ENCODE results near the gene SLC39A5.

Gene SLC39A5

DNA sequence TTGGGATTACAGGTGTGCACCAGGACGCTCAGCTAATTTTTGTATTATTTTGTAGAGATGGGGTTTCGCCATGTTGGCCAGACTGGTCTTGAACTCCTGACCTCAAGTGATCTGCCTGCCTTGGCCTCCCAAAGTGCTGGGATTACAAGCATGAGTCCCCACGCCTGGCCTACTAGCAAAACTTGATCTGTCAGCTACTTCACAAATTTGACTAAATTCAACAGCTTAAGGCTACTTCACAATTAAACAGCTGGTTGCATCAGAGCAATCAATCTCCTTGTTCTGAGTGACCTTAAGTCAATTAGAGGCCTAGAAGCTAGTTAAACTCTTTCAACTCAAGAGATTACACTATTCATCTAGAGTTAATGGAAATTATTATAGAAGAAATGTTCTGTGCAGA is 49.1 kb downstream of the SLC39A5 start:
- H2BK120ac ChIP-seq (ENCODE audit: low read depth, low read length): no peak overlapping the region
- no peak overlapping the region for H2AFZ ChIP-seq (ENCODE audit: low read length)
- no peak overlapping the region for H3K4me2 ChIP-seq (ENCODE audit: insufficient read depth, low read length, poor library complexity, severe bottlenecking)
- no peak for DNase-seq (ENCODE audit: low spot score)
- H3K9me3 ChIP-seq (replicated peaks in 1 of 2; ENCODE audit: control insufficient read depth in 2 of 2, insufficient read depth in 1 of 2, low read depth in 1 of 2, low read length in 2 of 2): no peaks in the 10 kb centered on the region
- H3K79me1 ChIP-seq (ENCODE audit: low read depth, low read length): no peaks in the 10 kb centered on the region
- H3K36me3 ChIP-seq (replicated peaks in 1 of 2; ENCODE audit: control insufficient read depth in 2 of 2, insufficient read depth in 2 of 2, low read length in 2 of 2): peaks cover 39 to 92% of the 10 kb centered on the region in 2 donors
- H3K4me1 ChIP-seq (ENCODE audit: control insufficient read depth in 2 of 2, insufficient read depth in 1 of 2, low read depth in 1 of 2, low read length in 2 of 2): no peaks in the 10 kb centered on the region
- H3K4me3 ChIP-seq (ENCODE audit: low read length in 2 of 2): no peak overlapping the region
- H2BK5ac ChIP-seq (ENCODE audit: low read length): no peak overlapping the region
- WGBS, 2 donors (ENCODE audit: extremely low coverage in 2 of 2, insufficient read length in 2 of 2, insufficient replicate concordance in 1 of 2): no CpG with 5 or more reads among the region's 3 CpGs
- H3K27ac ChIP-seq (replicated peaks; ENCODE audit: low read length): no peak overlapping the region
- H3K4ac ChIP-seq (ENCODE audit: low read length): no peak overlapping the region
- no peaks in the 10 kb centered on the region for H3K27me3 ChIP-seq (ENCODE audit: control insufficient read depth in 3 of 3, insufficient read depth in 3 of 3, low read depth in 1 of 3, low read length in 3 of 3)
- H2BK12ac ChIP-seq (ENCODE audit: low read length): no peak overlapping the region
- H3K23ac ChIP-seq (ENCODE audit: low read depth, low read length, poor library complexity): no peak overlapping the region
- H3K9ac ChIP-seq (ENCODE audit: low read depth, low read length, poor library complexity): no peak overlapping the region
- no peak overlapping the region for H2AK5ac ChIP-seq (ENCODE audit: low read depth, low read length)
- H4K91ac ChIP-seq (ENCODE audit: low read depth, low read length, poor library complexity): no peak overlapping the region
- H2BK15ac ChIP-seq (ENCODE audit: low read length): no peak overlapping the region
- H3K14ac ChIP-seq (ENCODE audit: low read length): no peak overlapping the region
- no peak overlapping the region for H3K18ac ChIP-seq (ENCODE audit: low read length)
- H4K8ac ChIP-seq (ENCODE audit: low read depth, low read length): no peak overlapping the region

DNA sequence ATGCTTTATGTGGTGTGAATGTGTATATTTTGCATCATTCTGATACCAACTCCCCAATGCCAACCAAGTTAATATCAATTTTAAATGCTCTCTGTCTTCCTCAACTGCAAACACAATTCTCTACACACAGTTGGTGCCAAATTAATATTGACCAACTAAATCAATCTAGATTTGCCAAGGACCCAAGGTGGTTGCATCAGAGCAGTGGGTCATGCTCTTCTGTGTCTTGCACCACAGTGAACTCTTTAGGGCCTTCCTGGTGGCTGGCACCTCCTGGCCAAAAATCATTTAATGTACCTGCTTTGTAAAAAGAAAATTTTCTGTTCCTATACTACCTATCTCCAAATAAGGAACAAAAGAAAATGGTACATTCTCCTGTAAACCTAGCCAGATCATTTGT is 51.0 kb downstream of the SLC39A5 start:
- no peak for DNase-seq (ENCODE audit: low spot score)
- H3K4ac ChIP-seq (ENCODE audit: low read length): no peak overlapping the region
- H2BK15ac ChIP-seq (ENCODE audit: low read length): no peak overlapping the region
- H3K4me1 ChIP-seq (ENCODE audit: control insufficient read depth in 2 of 2, insufficient read depth in 1 of 2, low read depth in 1 of 2, low read length in 2 of 2): no peaks in the 10 kb centered on the region
- no peak overlapping the region for H4K91ac ChIP-seq (ENCODE audit: low read depth, low read length, poor library complexity)
- no peak overlapping the region for H3K9ac ChIP-seq (ENCODE audit: low read depth, low read length, poor library complexity)
- H3K36me3 ChIP-seq (replicated peaks in 1 of 2; ENCODE audit: control insufficient read depth in 2 of 2, insufficient read depth in 2 of 2, low read length in 2 of 2): peaks cover 33 to 85% of the 10 kb centered on the region in 2 donors
- no peak overlapping the region for H3K4me3 ChIP-seq (ENCODE audit: low read length in 2 of 2)
- H3K18ac ChIP-seq (ENCODE audit: low read length): no peak overlapping the region
- no peak overlapping the region for H4K8ac ChIP-seq (ENCODE audit: low read depth, low read length)
- H3K27ac ChIP-seq (replicated peaks; ENCODE audit: low read length): no peak overlapping the region
- no peak overlapping the region for H2BK12ac ChIP-seq (ENCODE audit: low read length)
- no peak overlapping the region for H3K14ac ChIP-seq (ENCODE audit: low read length)
- H2BK120ac ChIP-seq (ENCODE audit: low read depth, low read length): no peak overlapping the region
- H3K79me1 ChIP-seq (ENCODE audit: low read depth, low read length): no peaks in the 10 kb centered on the region
- no peak overlapping the region for H3K23ac ChIP-seq (ENCODE audit: low read depth, low read length, poor library complexity)
- no peaks in the 10 kb centered on the region for H3K27me3 ChIP-seq (ENCODE audit: control insufficient read depth in 3 of 3, insufficient read depth in 3 of 3, low read depth in 1 of 3, low read length in 3 of 3)
- H3K4me2 ChIP-seq (ENCODE audit: insufficient read depth, low read length, poor library complexity, severe bottlenecking): no peak overlapping the region
- H2BK5ac ChIP-seq (ENCODE audit: low read length): no peak overlapping the region
- H2AK5ac ChIP-seq (ENCODE audit: low read depth, low read length): no peak overlapping the region
- no peak overlapping the region for H2AFZ ChIP-seq (ENCODE audit: low read length)
- no peaks in the 10 kb centered on the region for H3K9me3 ChIP-seq (replicated peaks in 1 of 2; ENCODE audit: control insufficient read depth in 2 of 2, insufficient read depth in 1 of 2, low read depth in 1 of 2, low read length in 2 of 2)

DNA sequence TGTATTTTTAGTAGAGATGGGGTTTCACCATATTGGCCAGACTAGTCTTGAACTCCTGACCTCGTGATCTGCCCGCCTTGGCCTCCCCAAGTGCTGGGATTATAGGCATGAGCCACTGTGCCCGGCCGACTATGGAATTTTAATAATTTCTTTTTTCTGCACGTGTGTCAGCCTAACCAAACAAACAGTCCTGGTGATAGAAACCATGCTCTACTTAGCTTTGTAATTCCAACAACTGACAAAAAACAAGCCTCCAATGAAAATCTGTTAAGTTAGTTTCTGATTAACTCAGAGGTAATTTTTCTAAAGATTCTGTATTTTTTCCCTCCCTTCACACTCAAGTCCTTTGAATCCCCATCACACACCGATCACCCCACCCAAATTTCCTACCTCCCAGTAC is 52.2 kb downstream of the SLC39A5 start:
- Histone ChIP-seq H3K9ac (ENCODE audit: low read depth, low read length, poor library complexity) (no peak overlapping the region), H2AFZ (ENCODE audit: low read length) (no peak overlapping the region), H2BK5ac (ENCODE audit: low read length) (no peak overlapping the region), H3K4ac (ENCODE audit: low read length) (no peak overlapping the region), H3K79me1 (ENCODE audit: low read depth, low read length) (no peaks in the 10 kb centered on the region), H3K23ac (ENCODE audit: low read depth, low read length, poor library complexity) (no peak overlapping the region), H3K27me3 (ENCODE audit: control insufficient read depth in 3 of 3, insufficient read depth in 3 of 3, low read depth in 1 of 3, low read length in 3 of 3) (no peaks in the 10 kb centered on the region), H3K4me2 (ENCODE audit: insufficient read depth, low read length, poor library complexity, severe bottlenecking) (no peak overlapping the region), H3K4me1 (ENCODE audit: control insufficient read depth in 2 of 2, insufficient read depth in 1 of 2, low read depth in 1 of 2, low read length in 2 of 2) (no peaks in the 10 kb centered on the region), H4K8ac (ENCODE audit: low read depth, low read length) (no peak overlapping the region), H4K91ac (ENCODE audit: low read depth, low read length, poor library complexity) (no peak overlapping the region), H2BK12ac (ENCODE audit: low read length) (no peak overlapping the region), H3K18ac (ENCODE audit: low read length) (no peak overlapping the region), H3K14ac (ENCODE audit: low read length) (no peak overlapping the region), H3K27ac (replicated peaks; ENCODE audit: low read length) (no peak overlapping the region), H2AK5ac (ENCODE audit: low read depth, low read length) (no peak overlapping the region), H2BK15ac (ENCODE audit: low read length) (no peak overlapping the region), H2BK120ac (ENCODE audit: low read depth, low read length) (no peak overlapping the region), H3K4me3 (ENCODE audit: low read length in 2 of 2) (no peak overlapping the region), H3K36me3 (replicated peaks in 1 of 2; ENCODE audit: control insufficient read depth in 2 of 2, insufficient read depth in 2 of 2, low read length in 2 of 2) (peaks cover 31 to 87% of the 10 kb centered on the region in 2 donors), H3K9me3 (replicated peaks in 1 of 2; ENCODE audit: control insufficient read depth in 2 of 2, insufficient read depth in 1 of 2, low read depth in 1 of 2, low read length in 2 of 2) (no peaks in the 10 kb centered on the region)
- no peak for DNase-seq (ENCODE audit: low spot score)
- WGBS, 2 donors (ENCODE audit: extremely low coverage in 2 of 2, insufficient read length in 2 of 2, insufficient replicate concordance in 1 of 2): no CpG with 5 or more reads among the region's 6 CpGs

DNA sequence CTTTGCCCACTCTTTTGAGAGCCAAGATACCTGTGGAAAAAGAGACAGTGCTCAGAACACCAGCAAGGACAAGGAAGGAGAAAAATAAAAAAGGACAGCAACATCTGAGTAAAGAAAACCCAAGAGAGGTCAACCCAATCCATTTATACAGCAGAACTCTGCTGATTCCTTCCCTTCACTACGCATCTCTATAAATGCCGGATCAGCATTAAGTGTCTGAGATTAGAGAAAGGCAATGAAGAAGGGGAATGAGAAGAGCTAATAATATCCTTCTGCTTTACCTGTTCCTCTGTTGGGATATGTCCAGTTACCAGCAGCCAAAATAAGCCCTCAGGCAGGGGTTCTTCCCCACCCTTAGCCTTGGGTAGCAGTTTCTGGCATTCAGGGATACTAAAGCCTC is 52.7 kb downstream of the SLC39A5 start:
- Histone ChIP-seq H3K4ac (ENCODE audit: low read length) (no peak overlapping the region), H3K27me3 (ENCODE audit: control insufficient read depth in 3 of 3, insufficient read depth in 3 of 3, low read depth in 1 of 3, low read length in 3 of 3) (no peaks in the 10 kb centered on the region), H3K14ac (ENCODE audit: low read length) (no peak overlapping the region), H2AFZ (ENCODE audit: low read length) (no peak overlapping the region), H2BK15ac (ENCODE audit: low read length) (no peak overlapping the region), H2BK120ac (ENCODE audit: low read depth, low read length) (no peak overlapping the region), H3K4me2 (ENCODE audit: insufficient read depth, low read length, poor library complexity, severe bottlenecking) (no peak overlapping the region), H4K91ac (ENCODE audit: low read depth, low read length, poor library complexity) (no peak overlapping the region), H3K36me3 (replicated peaks in 1 of 2; ENCODE audit: control insufficient read depth in 2 of 2, insufficient read depth in 2 of 2, low read length in 2 of 2) (peaks cover 31 to 86% of the 10 kb centered on the region in 2 donors), H2BK12ac (ENCODE audit: low read length) (no peak overlapping the region), H3K79me1 (ENCODE audit: low read depth, low read length) (no peaks in the 10 kb centered on the region), H3K23ac (ENCODE audit: low read depth, low read length, poor library complexity) (no peak overlapping the region), H3K9ac (ENCODE audit: low read depth, low read length, poor library complexity) (no peak overlapping the region), H4K8ac (ENCODE audit: low read depth, low read length) (no peak overlapping the region), H3K4me1 (ENCODE audit: control insufficient read depth in 2 of 2, insufficient read depth in 1 of 2, low read depth in 1 of 2, low read length in 2 of 2) (no peaks in the 10 kb centered on the region), H3K18ac (ENCODE audit: low read length) (no peak overlapping the region), H3K27ac (replicated peaks; ENCODE audit: low read length) (no peak overlapping the region), H3K4me3 (ENCODE audit: low read length in 2 of 2) (no peak overlapping the region), H2BK5ac (ENCODE audit: low read length) (no peak overlapping the region), H2AK5ac (ENCODE audit: low read depth, low read length) (no peak overlapping the region), H3K9me3 (replicated peaks in 1 of 2; ENCODE audit: control insufficient read depth in 2 of 2, insufficient read depth in 1 of 2, low read depth in 1 of 2, low read length in 2 of 2) (no peaks in the 10 kb centered on the region)
- WGBS, 2 donors (ENCODE audit: extremely low coverage in 2 of 2, insufficient read length in 2 of 2, insufficient replicate concordance in 1 of 2): no CpG with 5 or more reads among the region's 2 CpGs
- no peak for DNase-seq (ENCODE audit: low spot score)
